PC-3 (cell line): Measurements from ENCODE around the gene ATL2.

Experiments
- CTCF ChIP-seq: fragments of 300-600 bp; sonication (generic); conservative IDR thresholded peaks from 2 replicates; pipeline ENCODE4 v1.5.1; 2017; ENCODE audit warnings: antibody characterized with exemption, low read depth, mild to moderate bottlenecking, low read length
- EZH2 ChIP-seq: fragments of 300-600 bp; sonication (generic); IDR thresholded peaks from one replicate; pipeline ENCODE4 v1.6.1; 2017; ENCODE audit warnings: antibody characterized with exemption, mild to moderate bottlenecking, low read length; ENCODE audit not compliant: unreplicated experiment
- EZH2phosphoT487 ChIP-seq: fragments of 300-600 bp; sonication (generic); IDR thresholded peaks from 2 replicates; pipeline ENCODE4 v1.6.1; 2018; ENCODE audit warnings: mild to moderate bottlenecking, antibody characterized with exemption, low read length, borderline replicate concordance

GRCh38 chr2:38374984-38375383 lies 2.1 kb downstream of the ATL2 start:
- TF ChIP-seq CTCF (0 out of 2 replicates have a peak, but pooled peaks have one; percentile 12), EZH2 (no peak), EZH2phosphoT487 (no peak)
